Measurements from ENCODE around the gene IL1R1.
A peak's percentile ranks its signal among the peaks of the same experiment; 100 is the strongest.

The IL1R1 gene

GRCh38 chr2:102176172-102176571, 33.6 kb downstream of the IL1R1 start:
- DNase-seq (ENCODE audit: low spot score): no peak

GRCh38 chr2:102177814-102178478, 35.4 kb downstream of the IL1R1 start:
- DNase-seq (ENCODE audit: low spot score): no peak

GRCh38 chr2:102179061-102179460, 36.5 kb downstream of the IL1R1 start:
- no peak for DNase-seq (ENCODE audit: low spot score)

- no peak for DNase-seq (ENCODE audit: low spot score)
Observed at GRCh38 chr2:102179788-102180686, 37.5 kb downstream of the IL1R1 start.

GRCh38 chr2:102180687-102180999, 38.1 kb downstream of the IL1R1 start:
- DNase-seq (ENCODE audit: low spot score): no peak

GRCh38 chr2:102181376-102181775, 38.8 kb downstream of the IL1R1 start:
- no peak for DNase-seq (ENCODE audit: low spot score)

GRCh38 chr2:102181919-102182635, 39.5 kb downstream of the IL1R1 start:
- DNase-seq (ENCODE audit: low spot score): no peak

GRCh38 chr2:102184018-102184417, 41.5 kb downstream of the IL1R1 start:
- DNase-seq (ENCODE audit: low spot score): no peak

GRCh38 chr2:102184568-102184967, 42.0 kb downstream of the IL1R1 start:
- DNase-seq (ENCODE audit: low spot score): no peak

GRCh38 chr2:102185347-102185746, 42.8 kb downstream of the IL1R1 start:
- DNase-seq (ENCODE audit: low spot score): peak; percentile 40

- DNase-seq (ENCODE audit: low spot score): peak; percentile 30
Observed at GRCh38 chr2:102186791-102187495, 44.4 kb downstream of the IL1R1 start, which contains the start of gene IL1RL2. Gene IL1RL2, plus strand, starts transcription at chr2:102187023. Its CDS starts 845 bp downstream, at chr2:102187868.

- peak; percentile 78 for DNase-seq (ENCODE audit: low spot score)
Observed at GRCh38 chr2:102187496-102188150, 45.1 kb downstream of the IL1R1 start.

- DNase-seq (ENCODE audit: low spot score): no peak
Observed at GRCh38 chr2:102190430-102191107, 48.0 kb downstream of the IL1R1 start.

GRCh38 chr2:102191501-102191900, 49.0 kb downstream of the IL1R1 start:
- no peak for DNase-seq (ENCODE audit: low spot score)

- DNase-seq (ENCODE audit: low spot score): peak; percentile 20
Observed at GRCh38 chr2:102193074-102193473, 50.5 kb downstream of the IL1R1 start.

- no peak for DNase-seq (ENCODE audit: low spot score)
Observed at GRCh38 chr2:102194609-102195268, 52.2 kb downstream of the IL1R1 start.

- DNase-seq (ENCODE audit: low spot score): no peak
Observed at GRCh38 chr2:102197389-102198137, 55.0 kb downstream of the IL1R1 start.

GRCh38 chr2:102200539-102200938, 58.0 kb downstream of the IL1R1 start:
- no peak for DNase-seq (ENCODE audit: low spot score)

- DNase-seq (ENCODE audit: low spot score): no peak
Observed at GRCh38 chr2:102204638-102205037, 62.1 kb downstream of the IL1R1 start.
